Fibroblast of gingiva (primary cell): ENCODE data around the gene CGB3.

Experiments
- DNase-seq: peaks from one replicate; pipeline ENCODE4 v3.0.0-alpha.2; 2011; ENCODE audit warnings: low read depth

The CGB3 gene

GRCh38 chr19:49016067-49016839 lies 7.9 kb downstream of the CGB3 start:
- DNase-seq = no peak

- DNase-seq = no peak
These were observed 9.3 kb downstream of the CGB3 start for GRCh38 chr19:49014870-49015255.

GRCh38 chr19:49014123-49014869 lies 9.8 kb downstream of the CGB3 start:
- DNase-seq = no peak

GRCh38 chr19:49011194-49011593 lies 12.9 kb downstream of the CGB3 start:
- DNase-seq = no peak

GRCh38 chr19:49010453-49010852 lies 13.7 kb downstream of the CGB3 start:
- no peak for DNase-seq

DNA sequence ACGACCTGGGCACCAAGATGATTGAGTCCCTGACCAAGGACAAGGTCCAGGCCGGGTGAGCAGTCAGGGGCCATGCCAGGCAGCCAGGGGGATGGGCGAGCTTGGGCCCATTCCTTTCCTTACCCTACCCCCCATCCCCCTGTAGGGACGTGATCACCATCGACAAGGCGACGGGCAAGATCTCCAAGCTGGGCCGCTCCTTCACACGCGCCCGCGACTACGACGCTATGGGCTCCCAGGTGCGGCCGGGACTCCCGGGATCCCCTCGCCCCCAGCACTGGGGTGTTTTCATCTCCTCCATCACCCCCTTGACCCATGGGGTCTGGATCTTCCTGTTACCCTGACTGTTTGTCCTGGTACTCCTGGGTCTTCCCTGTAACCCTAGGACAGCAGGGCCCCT lies 14.3 kb downstream of the CGB3 start:
- no peak for DNase-seq

DNA sequence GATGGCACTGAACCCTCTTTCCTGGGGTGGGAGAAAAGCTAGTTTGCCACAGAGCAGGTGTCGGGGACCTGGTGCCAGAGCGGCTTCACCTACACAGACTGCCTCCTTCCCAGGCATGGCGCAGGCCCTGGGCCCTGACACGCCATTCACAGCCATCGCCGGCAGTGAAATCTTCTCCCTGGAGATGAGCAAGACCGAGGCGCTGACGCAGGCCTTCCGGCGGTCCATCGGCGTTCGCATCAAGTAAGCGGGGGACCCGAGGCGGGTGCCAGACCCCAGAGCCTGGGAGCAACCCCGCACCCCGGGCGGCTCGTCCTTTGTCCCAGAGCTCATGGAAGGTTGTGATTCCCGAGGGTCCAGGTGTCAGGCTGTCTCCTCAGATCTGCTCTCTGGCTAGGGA lies 17.2 kb downstream of the CGB3 start:
- DNase-seq = no peak

DNA sequence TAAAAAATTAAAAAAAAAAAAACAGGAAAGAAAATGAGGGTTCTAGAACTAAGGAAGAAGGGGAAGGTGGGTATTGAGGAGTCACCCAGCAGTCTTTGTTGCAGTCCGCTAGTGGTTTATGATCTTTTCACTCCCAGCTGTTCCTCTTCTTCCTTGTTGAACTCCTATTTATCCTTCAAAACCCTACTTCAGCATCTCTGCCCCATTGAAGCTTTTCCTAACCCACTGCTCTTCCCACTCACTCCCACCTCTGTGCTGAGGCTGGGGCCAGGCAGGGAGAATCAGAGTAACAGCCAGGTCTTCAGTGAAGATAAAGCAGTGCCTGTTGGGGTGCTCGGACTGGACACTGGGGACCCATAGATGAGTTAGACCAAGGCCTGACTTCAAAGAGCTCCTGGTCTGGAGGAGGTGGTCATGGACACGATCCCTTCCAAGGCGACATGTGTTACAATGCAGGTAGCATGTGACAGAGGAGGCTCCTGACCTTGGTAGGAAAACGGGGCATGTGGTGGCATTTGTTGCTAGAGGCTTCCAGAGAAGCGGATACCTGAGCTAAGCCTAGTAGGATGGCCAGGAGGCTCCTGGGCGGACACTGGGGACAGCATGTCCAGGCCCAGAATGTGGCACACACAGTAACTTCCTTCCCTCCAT lies 19.0 kb downstream of the CGB3 start:
- no peak for DNase-seq

GRCh38 chr19:49004133-49004532 lies 20.0 kb downstream of the CGB3 start:
- DNase-seq = no peak

DNA sequence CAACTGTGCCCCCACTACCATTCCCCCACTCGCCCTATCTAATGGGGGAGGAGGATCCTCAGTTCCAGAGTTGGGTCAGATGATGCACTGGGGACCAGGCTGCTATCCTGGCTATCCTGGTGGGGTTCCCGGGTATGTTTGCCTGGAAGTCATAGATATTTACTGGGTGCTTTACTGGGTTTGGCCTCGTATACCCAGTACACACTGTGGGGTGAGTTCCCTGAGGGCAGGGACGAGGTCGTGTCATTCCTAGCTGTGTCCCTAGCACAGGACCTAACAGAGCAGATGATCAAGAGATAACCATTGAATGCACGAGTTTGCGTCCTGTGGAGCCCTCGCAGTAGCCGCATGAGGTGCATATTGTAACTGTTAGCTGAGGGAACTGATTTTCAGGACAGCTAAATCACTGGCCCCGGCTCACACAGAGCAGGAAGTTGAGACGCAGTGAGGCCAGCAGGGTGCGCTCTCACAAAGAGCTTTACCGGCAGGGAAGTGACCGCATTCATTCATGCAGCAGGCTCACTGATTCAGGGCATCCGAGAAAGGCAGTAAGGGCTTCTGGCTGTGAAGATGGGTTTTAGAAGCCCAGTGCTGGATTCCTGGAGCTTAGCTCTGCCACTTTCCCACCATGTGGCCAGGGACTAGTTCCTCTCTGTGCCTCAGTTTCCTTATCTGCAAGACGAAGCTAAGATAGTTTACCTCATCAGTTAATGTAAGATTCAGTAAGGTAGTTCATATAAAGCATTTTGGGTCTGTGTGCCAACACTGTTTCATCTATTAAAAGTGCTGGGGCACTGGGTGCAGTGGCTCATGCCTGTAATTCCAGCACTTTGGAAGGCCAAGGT lies 24.4 kb downstream of the CGB3 start:
- DNase-seq = peak; percentile 55

DNA sequence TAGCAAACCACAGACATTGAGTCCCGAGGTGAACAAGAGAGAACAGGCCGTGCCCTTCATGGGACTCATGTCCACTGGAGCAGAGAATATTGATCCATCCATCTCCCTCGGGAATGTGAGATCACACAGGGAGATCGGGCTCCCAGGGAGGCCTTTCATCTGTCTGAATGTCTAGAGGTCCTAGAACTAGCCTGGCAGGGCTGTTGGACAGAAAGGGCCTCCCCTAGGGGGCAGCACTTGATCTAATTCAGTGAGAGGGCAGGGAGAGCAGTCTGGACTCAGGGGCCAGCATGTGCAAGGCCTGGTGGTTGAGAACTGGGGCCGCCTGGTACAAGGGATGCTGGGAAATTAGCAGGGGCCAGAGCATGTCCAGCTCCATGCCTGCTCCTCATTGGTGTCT lies 26.2 kb downstream of the CGB3 start:
- DNase-seq = no peak

DNA sequence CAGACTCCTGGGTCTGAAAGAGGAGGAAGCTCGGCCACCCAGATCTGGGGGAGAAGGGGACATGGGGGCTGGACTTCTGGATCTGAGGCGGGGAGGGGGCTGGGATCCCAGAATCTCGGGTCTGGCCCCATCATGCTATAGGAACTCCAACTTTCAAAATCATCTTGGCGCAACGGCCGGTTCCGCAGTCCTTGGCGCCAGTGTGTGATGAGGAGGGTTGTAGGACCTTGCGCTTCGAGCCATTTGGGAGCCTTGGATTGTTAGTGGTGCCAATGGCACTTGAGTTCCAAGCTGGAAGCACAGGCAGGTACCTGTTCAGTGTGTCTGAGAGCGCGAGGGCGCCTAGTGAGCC lies 30.1 kb downstream of the CGB3 start:
- DNase-seq = no peak

DNA sequence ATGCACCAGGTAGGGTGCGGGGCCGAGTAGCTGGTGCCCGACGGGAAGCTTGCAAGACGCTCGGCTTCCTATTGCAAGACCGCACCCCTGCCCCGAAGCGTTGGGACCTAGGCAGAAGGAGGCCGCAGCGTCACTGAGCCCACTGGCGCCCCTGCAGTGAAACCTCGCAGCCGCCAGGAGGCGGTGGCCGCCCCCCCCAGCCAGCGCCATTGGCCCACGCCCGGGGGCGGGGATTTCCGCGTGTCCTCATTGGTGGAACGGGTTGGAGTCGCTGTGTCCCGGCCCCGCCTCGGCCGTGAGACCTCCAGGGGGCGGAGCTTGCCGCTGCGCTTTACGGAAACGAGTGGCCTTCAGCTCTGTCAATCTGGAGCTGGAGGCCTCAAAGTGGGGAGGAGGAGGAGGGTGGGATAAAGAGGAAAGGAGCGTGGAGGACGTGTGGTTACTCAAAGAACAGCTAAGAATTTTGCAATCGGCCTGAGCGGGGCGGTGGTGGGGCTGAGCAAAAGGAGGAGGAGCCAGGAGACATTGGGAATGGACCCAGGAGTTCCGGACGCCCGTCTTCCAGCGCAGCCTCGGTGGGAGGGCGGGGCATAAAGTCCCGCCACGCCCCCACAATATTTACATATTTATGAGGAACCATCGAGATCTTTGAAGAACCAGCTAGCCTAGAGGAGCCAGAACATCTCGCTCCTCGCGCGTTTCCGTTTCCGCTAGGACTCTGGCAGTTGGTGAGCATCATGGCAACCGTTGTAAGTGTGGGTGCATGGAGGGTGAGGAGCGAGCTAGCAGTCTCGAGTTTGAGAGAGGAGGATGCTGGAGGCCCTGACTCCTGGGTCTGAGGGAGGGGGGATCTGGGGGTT lies 30.7 kb downstream of the CGB3 start, which contains the start of the genes GYS1 and RUVBL2:
GYS1 (minus strand) TSS at position 135 of the 860 bp plus-strand sequence. CDS start 197 bp downstream, outside the sequence.
RUVBL2 (plus strand) TSS at position 713 of the 860 bp plus-strand sequence; CDS start at position 738, 25 bp downstream.
- DNase-seq = peak; percentile 100

DNA sequence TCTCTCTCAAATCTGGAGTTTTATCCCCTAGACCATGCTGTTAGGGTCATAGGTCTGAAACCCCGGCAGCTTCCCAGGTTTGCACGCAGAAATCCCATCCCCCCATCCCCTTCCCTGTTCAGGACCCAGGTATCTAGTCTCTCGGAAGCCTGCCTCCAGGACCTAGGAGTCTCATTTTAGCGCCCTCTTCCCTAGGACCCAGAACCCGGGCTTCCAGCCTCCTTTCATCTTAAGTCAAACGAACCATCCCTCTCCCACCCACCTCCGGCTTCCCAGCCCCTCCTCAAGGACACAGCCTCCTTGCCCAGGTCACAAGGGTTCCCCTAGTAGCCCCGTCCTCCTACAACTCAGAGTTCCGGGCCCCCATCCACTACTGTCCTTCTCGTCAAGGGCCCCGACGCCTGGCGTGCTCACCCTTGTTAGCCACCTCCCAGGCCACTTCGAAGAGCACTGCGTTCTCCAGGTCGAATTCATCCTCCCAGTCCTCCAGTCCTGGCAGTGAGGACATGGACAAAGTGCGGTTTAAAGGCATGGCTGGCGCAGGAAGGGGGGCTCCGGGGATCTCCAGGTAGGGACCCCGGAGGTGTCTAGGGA lies 31.5 kb downstream of the CGB3 start:
- no peak for DNase-seq

DNA sequence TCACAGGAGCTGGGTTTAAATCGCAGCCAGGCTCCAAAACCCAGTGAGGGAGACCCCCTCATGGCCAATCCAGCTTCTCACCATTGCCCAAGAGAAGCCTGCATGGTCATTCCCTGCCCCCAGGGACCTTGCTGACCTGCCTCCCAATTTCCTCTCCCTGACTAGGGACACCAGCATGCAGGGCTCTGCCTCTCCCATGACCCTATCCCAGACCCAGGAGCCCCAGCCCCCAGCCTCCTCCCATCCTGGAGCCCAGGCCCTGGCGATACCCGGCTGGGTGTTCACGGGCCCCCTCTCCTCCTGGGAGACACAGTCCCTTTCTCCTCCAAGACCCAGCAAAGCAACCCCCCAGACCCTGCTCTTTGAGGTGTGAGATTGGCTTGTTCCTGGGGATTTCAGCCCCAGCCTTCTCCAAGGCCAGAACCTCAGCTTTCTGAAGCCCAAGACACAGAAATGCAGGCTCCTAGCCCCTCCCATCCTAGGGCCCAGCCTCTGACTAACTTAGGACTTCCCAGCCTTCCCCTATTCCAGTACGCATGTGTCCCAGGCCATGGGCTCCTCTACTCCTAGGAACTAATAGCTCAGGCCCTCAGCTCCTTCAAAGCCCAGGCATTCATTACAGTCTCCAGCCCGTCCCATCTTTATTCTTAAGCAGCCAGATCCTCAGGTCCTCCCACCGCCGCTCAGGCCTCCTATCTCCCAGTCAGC lies 32.1 kb downstream of the CGB3 start:
- DNase-seq = peak; percentile 83

GRCh38 chr19:48991011-48991609 lies 33.0 kb downstream of the CGB3 start:
- DNase-seq = no peak

DNA sequence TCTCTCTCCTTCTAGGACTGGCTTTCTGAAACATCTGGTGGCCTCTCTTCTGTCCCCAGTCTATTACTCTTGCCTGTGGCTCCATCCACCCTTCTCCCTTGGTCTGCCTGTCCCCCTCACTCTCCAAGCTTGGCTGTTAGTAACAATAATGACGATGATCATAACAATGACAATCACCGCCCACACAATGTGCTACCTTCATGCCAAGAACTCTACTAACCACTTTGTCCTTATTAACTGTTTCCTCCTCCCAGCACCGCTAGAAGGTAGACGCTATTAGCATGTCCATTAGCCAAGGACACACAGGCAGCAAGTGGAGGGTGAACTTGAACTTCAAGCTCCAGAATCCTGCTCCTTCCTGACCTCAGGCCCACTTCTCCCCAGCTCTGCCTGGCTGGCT lies 33.7 kb downstream of the CGB3 start:
- DNase-seq = no peak

- no peak for DNase-seq
These were observed 34.3 kb downstream of the CGB3 start for GRCh38 chr19:48989701-48990291.

DNA sequence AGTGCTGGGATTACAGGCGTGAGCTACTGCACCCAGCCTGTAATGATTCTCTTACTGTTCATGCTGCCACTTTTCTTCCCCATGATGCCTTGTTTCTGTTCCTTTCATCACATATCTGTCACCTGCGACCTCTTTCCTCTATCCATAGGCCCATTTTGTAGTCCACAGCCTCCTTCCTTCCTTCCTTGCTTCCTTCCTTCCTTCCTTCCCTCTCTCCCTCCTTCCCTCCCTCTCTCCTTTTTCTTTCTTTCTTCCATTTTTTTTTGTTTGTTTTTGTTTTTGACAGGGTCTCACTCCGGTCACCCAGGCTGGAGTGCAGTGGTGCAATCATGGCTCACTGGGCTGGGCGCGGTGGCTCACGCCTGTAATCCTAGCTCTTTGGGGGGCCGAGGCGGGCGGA lies 35.3 kb downstream of the CGB3 start:
- DNase-seq = no peak
